Measurements from ENCODE around the gene RPL3. TPM values are rescaled to one million over a fixed set of nuclear protein-coding genes. Genes with fewer than 3 reads are reported as not detected.

RPL3 gene
- total RNA-seq, 1 experiment from 2014 or later = 1,117 TPM

- intact Hi-C loops (cut with micrococcal nuclease; ENCODE audit: unreplicated experiment) = no loop called here
- no TSS peak for BruUV-seq (replicated peaks)
- DNase-seq (ENCODE audit: low spot score) = no peak
- H3K4me1 ChIP-seq (ENCODE audit: insufficient read depth, low read length, poor library complexity, severe bottlenecking) = peaks cover 5% of the 10 kb centered on the region
- CTCF ChIA-PET = no interaction called here
- H3K36me3 ChIP-seq (ENCODE audit: insufficient read depth, low read length, poor library complexity, severe bottlenecking) = no peaks in the 10 kb centered on the region
- TF ChIP-seq CTCF (conservative IDR thresholded peaks at IDR 0.05; ENCODE audit: low read depth, low read length) (no peak), EZH2 (IDR thresholded peaks at IDR 0.05; ENCODE audit: borderline replicate concordance, low read depth, low read length, poor library complexity, severe bottlenecking) (no peak)
- H3K4me3 ChIP-seq (ENCODE audit: low read depth, low read length, poor library complexity, severe bottlenecking) = no peak overlapping the region
- H3K27ac ChIP-seq (ENCODE audit: low read depth, low read length, poor library complexity, severe bottlenecking) = no peak overlapping the region
- POLR2A ChIA-PET (ENCODE audit: low non-redundant PET) = no interaction called here
- H3K9me3 ChIP-seq (ENCODE audit: low read depth, low read length, poor library complexity, severe bottlenecking) = no peaks in the 10 kb centered on the region
- H3K27me3 ChIP-seq (replicated peaks; ENCODE audit: insufficient read depth, low read depth, low read length, poor library complexity) = no peaks in the 10 kb centered on the region
Measured at GRCh38 chr22:39361496-39361895, 42.1 kb upstream of the RPL3 start.

GRCh38 chr22:39360674-39361413, 41.4 kb upstream of the RPL3 start:
- ChIA-PET CTCF (no interaction called here), POLR2A (ENCODE audit: low non-redundant PET) (no interaction called here)
- Histone ChIP-seq H3K36me3 (ENCODE audit: insufficient read depth, low read length, poor library complexity, severe bottlenecking) (no peaks in the 10 kb centered on the region), H3K4me3 (ENCODE audit: low read depth, low read length, poor library complexity, severe bottlenecking) (no peak overlapping the region), H3K27me3 (replicated peaks; ENCODE audit: insufficient read depth, low read depth, low read length, poor library complexity) (no peaks in the 10 kb centered on the region), H3K4me1 (ENCODE audit: insufficient read depth, low read length, poor library complexity, severe bottlenecking) (peaks cover 5% of the 10 kb centered on the region), H3K27ac (ENCODE audit: low read depth, low read length, poor library complexity, severe bottlenecking) (no peak overlapping the region), H3K9me3 (ENCODE audit: low read depth, low read length, poor library complexity, severe bottlenecking) (no peaks in the 10 kb centered on the region)
- intact Hi-C loops (cut with micrococcal nuclease; ENCODE audit: unreplicated experiment) = no loop called here
- no peak for DNase-seq (ENCODE audit: low spot score)
- TF ChIP-seq EZH2 (IDR thresholded peaks at IDR 0.05; ENCODE audit: borderline replicate concordance, low read depth, low read length, poor library complexity, severe bottlenecking) (no peak), CTCF (conservative IDR thresholded peaks at IDR 0.05; ENCODE audit: low read depth, low read length) (no peak)
- BruUV-seq (replicated peaks) = no TSS peak

- Histone ChIP-seq H3K27ac (ENCODE audit: low read depth, low read length, poor library complexity, severe bottlenecking) (no peak overlapping the region), H3K27me3 (replicated peaks; ENCODE audit: insufficient read depth, low read depth, low read length, poor library complexity) (no peaks in the 10 kb centered on the region), H3K9me3 (ENCODE audit: low read depth, low read length, poor library complexity, severe bottlenecking) (no peaks in the 10 kb centered on the region), H3K4me1 (ENCODE audit: insufficient read depth, low read length, poor library complexity, severe bottlenecking) (peaks cover 5% of the 10 kb centered on the region), H3K36me3 (ENCODE audit: insufficient read depth, low read length, poor library complexity, severe bottlenecking) (no peaks in the 10 kb centered on the region), H3K4me3 (ENCODE audit: low read depth, low read length, poor library complexity, severe bottlenecking) (no peak overlapping the region)
- ChIA-PET CTCF (no interaction called here), POLR2A (ENCODE audit: low non-redundant PET) (no interaction called here)
- BruUV-seq (replicated peaks) = no TSS peak
- intact Hi-C loops (cut with micrococcal nuclease; ENCODE audit: unreplicated experiment) = no loop called here
- no peak for DNase-seq (ENCODE audit: low spot score)
- TF ChIP-seq EZH2 (IDR thresholded peaks at IDR 0.05; ENCODE audit: borderline replicate concordance, low read depth, low read length, poor library complexity, severe bottlenecking) = no peak
- no peak for TF ChIP-seq CTCF (conservative IDR thresholded peaks at IDR 0.05; ENCODE audit: low read depth, low read length)
Measured at GRCh38 chr22:39360242-39360641, 40.8 kb upstream of the RPL3 start.

Measured in A673 (cell line).